WTC11 (cell line): Measurements from ENCODE around the gene UAP1. TPM values are rescaled to one million over a fixed set of nuclear protein-coding genes. Genes with fewer than 3 reads are reported as not detected.

ENCODE experiments used
- ATAC-seq: fragments of 200-7000 bp; cut with Tn5 transposase; 2 replicates; pipeline ENCODE4 v1.10.0; 2021; ENCODE audit warnings: mild to moderate bottlenecking, moderate library complexity
- CTCF ChIA-PET: fragments of 300-600 bp; sonication (Branson Sonifier 250); formaldehyde crosslinking; loops from one replicate; lab custom pipeline; 2021; ENCODE audit warnings: antibody characterized with exemption; lab: Charles Lee
- POLR2A ChIA-PET: fragments of 350-600 bp; sonication (Branson Sonifier 250); formaldehyde crosslinking; loops from one replicate; lab custom pipeline; 2021; ENCODE audit warnings: antibody characterized with exemption; lab: Charles Lee
- DNase-seq: peaks from one replicate; pipeline ENCODE4 v3.0.0; 2021; ENCODE audit warnings: low spot score
- H3K27ac Mint-ChIP-seq: 2 replicates; pipeline ENCODE4 v1.8.0; 2021; ENCODE audit warnings: mixed read lengths
- H3K27me3 Mint-ChIP-seq: 2 replicates; pipeline ENCODE4 v1.8.0; 2021; ENCODE audit warnings: low read depth, mild to moderate bottlenecking, moderate library complexity, mixed read lengths
- H3K36me3 Mint-ChIP-seq: 2 replicates; pipeline ENCODE4 v1.8.0; 2021; ENCODE audit warnings: mixed read lengths
- H3K4me1 Mint-ChIP-seq: 2 replicates; pipeline ENCODE4 v1.8.0; 2022; ENCODE audit warnings: mixed read lengths
- H3K4me3 Mint-ChIP-seq: 2 replicates; pipeline ENCODE4 v1.8.0; 2021; ENCODE audit warnings: mild to moderate bottlenecking, moderate library complexity, mixed read lengths
- H3K9me3 Mint-ChIP-seq: 2 replicates; pipeline ENCODE4 v1.8.0; 2021; ENCODE audit warnings: mixed read lengths
- CBFB ChIP-seq: sonication (generic); formaldehyde crosslinking; IDR thresholded peaks from 2 replicates; pipeline ENCODE4 v1.8.1; 2022; ENCODE audit warnings: mild to moderate bottlenecking, low read depth, missing genetic modification reagents
- CDX4 ChIP-seq: fragments of 250-450 bp; sonication (Bioruptor Pico); IDR thresholded peaks from 2 replicates; pipeline ENCODE4 v1.9.0; 2021; ENCODE audit warnings: moderate library complexity, mild to moderate bottlenecking, inconsistent platforms, borderline replicate concordance
- CREM ChIP-seq: sonication (generic); formaldehyde crosslinking; IDR thresholded peaks from 2 replicates; pipeline ENCODE4 v1.8.1; 2022; ENCODE audit warnings: mild to moderate bottlenecking, missing genetic modification reagents, moderate library complexity
- E2F4 ChIP-seq: sonication (generic); formaldehyde crosslinking; IDR thresholded peaks from 2 replicates; pipeline ENCODE4 v1.8.1; 2022; ENCODE audit warnings: low read depth, mild to moderate bottlenecking, moderate library complexity, missing genetic modification reagents, borderline replicate concordance
- E2F5 ChIP-seq: sonication (generic); formaldehyde crosslinking; IDR thresholded peaks from 2 replicates; pipeline ENCODE4 v1.8.1; 2022; ENCODE audit warnings: mild to moderate bottlenecking, moderate library complexity, missing genetic modification reagents
- ERG ChIP-seq: fragments of 250-450 bp; sonication (Bioruptor Pico); IDR thresholded peaks from 2 replicates; pipeline ENCODE4 v1.8.0; 2021; ENCODE audit warnings: mild to moderate bottlenecking
- FOXP1 ChIP-seq: sonication (generic); formaldehyde crosslinking; IDR thresholded peaks from 2 replicates; pipeline ENCODE4 v1.8.0; 2022; ENCODE audit warnings: missing genetic modification reagents, mild to moderate bottlenecking, moderate library complexity, borderline replicate concordance
- GTF2I ChIP-seq: fragments of 250-450 bp; sonication (Bioruptor Pico); conservative IDR thresholded peaks from 2 replicates; pipeline ENCODE4 v1.4.0; 2021; ENCODE audit warnings: mild to moderate bottlenecking
- JUN ChIP-seq: sonication (generic); formaldehyde crosslinking; IDR thresholded peaks from 2 replicates; pipeline ENCODE4 v1.8.0; 2023; ENCODE audit warnings: mild to moderate bottlenecking, missing genetic modification reagents
- NFATC4 ChIP-seq: fragments of 250-450 bp; sonication (Bioruptor Pico); IDR thresholded peaks from 2 replicates; pipeline ENCODE4 v1.9.0; 2021; ENCODE audit warnings: mild to moderate bottlenecking
- NFYB ChIP-seq: sonication (generic); formaldehyde crosslinking; conservative IDR thresholded peaks from 2 replicates; pipeline ENCODE4 v1.8.0; 2022; ENCODE audit warnings: low read depth, missing genetic modification reagents
- NR3C1 ChIP-seq: sonication (generic); formaldehyde crosslinking; conservative IDR thresholded peaks from 2 replicates; pipeline ENCODE4 v1.8.1; 2023; ENCODE audit warnings: low read depth, mild to moderate bottlenecking, missing genetic modification reagents
- PREB ChIP-seq: sonication (generic); formaldehyde crosslinking; IDR thresholded peaks from 2 replicates; pipeline ENCODE4 v1.8.1; 2022; ENCODE audit warnings: mild to moderate bottlenecking, missing genetic modification reagents, moderate library complexity, borderline replicate concordance
- SOX15 ChIP-seq: fragments of 250-450 bp; sonication (Bioruptor Pico); IDR thresholded peaks from 2 replicates; pipeline ENCODE4 v1.9.0; 2021; ENCODE audit warnings: mild to moderate bottlenecking
- TCF7 ChIP-seq: sonication (generic); formaldehyde crosslinking; IDR thresholded peaks from 2 replicates; pipeline ENCODE4 v1.8.0; 2022; ENCODE audit warnings: mild to moderate bottlenecking, low read depth, missing genetic modification reagents, moderate library complexity
- USF1 ChIP-seq: sonication (generic); formaldehyde crosslinking; IDR thresholded peaks from 2 replicates; pipeline ENCODE4 v1.8.0; 2022; ENCODE audit warnings: mild to moderate bottlenecking, missing genetic modification reagents
- ZNF219 ChIP-seq: sonication (generic); formaldehyde crosslinking; IDR thresholded peaks from 2 replicates; pipeline ENCODE4 v1.8.0; 2023; ENCODE audit warnings: missing genetic modification reagents, mild to moderate bottlenecking, borderline replicate concordance
- ZNF317 ChIP-seq: sonication (generic); formaldehyde crosslinking; IDR thresholded peaks from 2 replicates; pipeline ENCODE4 v1.8.1; 2023; ENCODE audit warnings: low read depth, mild to moderate bottlenecking, moderate library complexity, missing genetic modification reagents, borderline replicate concordance
- ZNF671 ChIP-seq: fragments of 250-450 bp; sonication (Bioruptor Pico); IDR thresholded peaks from 2 replicates; pipeline ENCODE4 v1.8.0; 2021; ENCODE audit warnings: mild to moderate bottlenecking
- total RNA-seq: library from RNA; stranded (reverse); gene quantifications from 3 replicates; pipeline ENCODE4 v1.2.3, GENCODE V29; 2021
- TF ChIP-seq, protein P1 (sequence below): sonication (generic); formaldehyde crosslinking; IDR thresholded peaks from 2 replicates; pipeline ENCODE4 v1.8.1; 2023; ENCODE audit warnings: mild to moderate bottlenecking, moderate library complexity, missing genetic modification reagents
- TF ChIP-seq, protein P2 (sequence below): sonication (generic); formaldehyde crosslinking; IDR thresholded peaks from 2 replicates; pipeline ENCODE4 v1.8.1; 2023; ENCODE audit warnings: mild to moderate bottlenecking, missing genetic modification reagents
- TF ChIP-seq, protein P3 (sequence below): sonication (generic); formaldehyde crosslinking; conservative IDR thresholded peaks from 2 replicates; pipeline ENCODE4 v1.8.1; 2022; ENCODE audit warnings: mild to moderate bottlenecking, missing genetic modification reagents

The UAP1 gene
- total RNA-seq, 1 experiment from 2014 or later, result 31.1 TPM

DNA sequence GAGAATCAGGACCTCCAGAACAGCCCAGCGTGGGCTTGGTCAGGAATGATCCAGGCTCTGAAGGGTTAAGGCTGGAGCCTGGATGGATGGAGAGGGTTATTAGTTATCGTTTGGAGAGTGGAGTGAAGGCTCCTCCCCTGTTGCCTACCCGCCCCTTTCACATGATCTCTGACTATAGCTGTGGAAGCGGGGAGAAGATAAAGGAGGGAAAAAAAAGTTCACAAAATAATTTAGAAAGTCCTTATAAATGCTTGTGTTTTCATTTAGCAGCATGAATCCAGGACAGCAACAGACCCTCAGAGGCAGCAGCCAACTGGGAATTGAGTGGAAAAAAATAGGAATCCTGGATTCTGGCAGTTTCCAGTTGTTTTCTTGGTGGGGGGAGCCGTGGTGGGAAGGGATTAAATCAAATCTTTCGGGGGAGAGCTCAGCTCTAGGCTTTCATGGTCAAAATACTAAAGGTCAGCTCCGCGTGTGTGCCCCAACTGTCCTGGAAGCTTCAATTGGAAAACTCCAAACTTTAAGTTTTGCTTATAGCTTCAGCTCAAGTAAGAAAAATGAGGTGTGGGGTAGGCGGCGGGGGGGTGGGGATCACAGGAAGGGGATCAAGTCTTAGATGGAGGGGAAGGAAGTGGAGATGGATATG is 70.1 kb downstream of the UAP1 start (continued):
- TF ChIP-seq, protein P1, sequence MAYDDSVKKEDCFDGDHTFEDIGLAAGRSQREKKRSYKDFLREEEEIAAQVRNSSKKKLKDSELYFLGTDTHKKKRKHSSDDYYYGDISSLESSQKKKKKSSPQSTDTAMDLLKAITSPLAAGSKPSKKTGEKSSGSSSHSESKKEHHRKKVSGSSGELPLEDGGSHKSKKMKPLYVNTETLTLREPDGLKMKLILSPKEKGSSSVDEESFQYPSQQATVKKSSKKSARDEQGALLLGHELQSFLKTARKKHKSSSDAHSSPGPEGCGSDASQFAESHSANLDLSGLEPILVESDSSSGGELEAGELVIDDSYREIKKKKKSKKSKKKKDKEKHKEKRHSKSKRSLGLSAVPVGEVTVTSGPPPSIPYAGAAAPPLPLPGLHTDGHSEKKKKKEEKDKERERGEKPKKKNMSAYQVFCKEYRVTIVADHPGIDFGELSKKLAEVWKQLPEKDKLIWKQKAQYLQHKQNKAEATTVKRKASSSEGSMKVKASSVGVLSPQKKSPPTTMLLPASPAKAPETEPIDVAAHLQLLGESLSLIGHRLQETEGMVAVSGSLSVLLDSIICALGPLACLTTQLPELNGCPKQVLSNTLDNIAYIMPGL (CRISPR knock-in tag), result no peak
- TF ChIP-seq SOX15 (CRISPR knock-in tag), result no peak

DNA sequence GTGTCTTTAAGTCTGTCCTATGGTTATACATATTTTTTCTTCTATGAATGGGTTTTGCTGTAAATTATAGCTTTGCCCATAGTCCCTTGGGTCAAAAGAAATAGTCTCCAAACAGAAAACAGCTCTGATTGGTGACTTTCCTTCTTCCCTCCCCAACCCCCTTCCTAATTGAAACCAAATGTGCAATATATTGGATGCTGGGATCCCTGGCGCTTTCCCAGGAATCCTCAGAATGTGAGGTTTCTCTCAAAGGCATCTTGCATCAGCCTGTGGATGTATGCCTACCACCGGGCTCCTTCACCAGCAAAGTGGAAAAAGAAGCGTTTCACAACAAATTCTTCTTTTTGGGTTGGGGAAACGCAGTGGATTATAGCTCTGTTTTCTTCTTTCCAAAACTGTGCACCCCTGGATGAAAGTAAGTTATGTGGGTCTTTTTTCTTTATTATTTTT is 70.7 kb downstream of the UAP1 start, which contains the start of gene DDR2:
DDR2 (plus strand) TSS at position 248 of the 450 bp plus-strand sequence. CDS start 86,600 bp downstream, outside the sequence.
- H3K4me1 Mint-ChIP-seq, result peaks cover 21% of the 10 kb centered on the region
- ATAC-seq, result no peak
- H3K36me3 Mint-ChIP-seq, result no peaks in the 10 kb centered on the region
- peak within 1 kb of the TSS; percentile 60 for H3K27ac Mint-ChIP-seq
- TF ChIP-seq ZNF219 (CRISPR knock-in tag) (no peak), JUN (no peak), NR3C1 (CRISPR knock-in tag) (no peak), ERG (CRISPR knock-in tag) (no peak), PREB (CRISPR knock-in tag) (no peak), NFYB (CRISPR knock-in tag) (no peak), E2F5 (CRISPR knock-in tag) (no peak), ZNF317 (CRISPR knock-in tag) (no peak), FOXP1 (CRISPR knock-in tag) (no peak), GTF2I (CRISPR knock-in tag) (no peak), ZNF671 (no peak), NFATC4 (CRISPR knock-in tag) (no peak), USF1 (CRISPR knock-in tag) (no peak), CDX4 (CRISPR knock-in tag) (no peak), CBFB (CRISPR knock-in tag) (no peak), TCF7 (CRISPR knock-in tag) (no peak), E2F4 (CRISPR knock-in tag) (no peak), CREM (CRISPR knock-in tag) (no peak)
- TF ChIP-seq, protein P2, sequence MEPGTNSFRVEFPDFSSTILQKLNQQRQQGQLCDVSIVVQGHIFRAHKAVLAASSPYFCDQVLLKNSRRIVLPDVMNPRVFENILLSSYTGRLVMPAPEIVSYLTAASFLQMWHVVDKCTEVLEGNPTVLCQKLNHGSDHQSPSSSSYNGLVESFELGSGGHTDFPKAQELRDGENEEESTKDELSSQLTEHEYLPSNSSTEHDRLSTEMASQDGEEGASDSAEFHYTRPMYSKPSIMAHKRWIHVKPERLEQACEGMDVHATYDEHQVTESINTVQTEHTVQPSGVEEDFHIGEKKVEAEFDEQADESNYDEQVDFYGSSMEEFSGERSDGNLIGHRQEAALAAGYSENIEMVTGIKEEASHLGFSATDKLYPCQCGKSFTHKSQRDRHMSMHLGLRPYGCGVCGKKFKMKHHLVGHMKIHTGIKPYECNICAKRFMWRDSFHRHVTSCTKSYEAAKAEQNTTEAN (CRISPR knock-in tag), result no peak
- TF ChIP-seq, protein P3, sequence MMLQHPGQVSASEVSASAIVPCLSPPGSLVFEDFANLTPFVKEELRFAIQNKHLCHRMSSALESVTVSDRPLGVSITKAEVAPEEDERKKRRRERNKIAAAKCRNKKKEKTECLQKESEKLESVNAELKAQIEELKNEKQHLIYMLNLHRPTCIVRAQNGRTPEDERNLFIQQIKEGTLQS (CRISPR knock-in tag), result no peak
- H3K4me3 Mint-ChIP-seq, result no peak within 1 kb of the TSS
- POLR2A ChIA-PET, result no interaction called here
- H3K9me3 Mint-ChIP-seq, result no peaks in the 10 kb centered on the region
- CTCF ChIA-PET, result interaction anchor here (0.6 to 1.1 kb wide), 4 partner anchors 11 to 595 kb away, joined by 3 to 5 read pairs (median 4); no protein-coding TSS in a partner anchor
- H3K27me3 Mint-ChIP-seq, result no peaks in the 10 kb centered on the region
- DNase-seq, result no peak
